Measurements from ENCODE around the gene MRPL58.

The MRPL58 gene

DNA sequence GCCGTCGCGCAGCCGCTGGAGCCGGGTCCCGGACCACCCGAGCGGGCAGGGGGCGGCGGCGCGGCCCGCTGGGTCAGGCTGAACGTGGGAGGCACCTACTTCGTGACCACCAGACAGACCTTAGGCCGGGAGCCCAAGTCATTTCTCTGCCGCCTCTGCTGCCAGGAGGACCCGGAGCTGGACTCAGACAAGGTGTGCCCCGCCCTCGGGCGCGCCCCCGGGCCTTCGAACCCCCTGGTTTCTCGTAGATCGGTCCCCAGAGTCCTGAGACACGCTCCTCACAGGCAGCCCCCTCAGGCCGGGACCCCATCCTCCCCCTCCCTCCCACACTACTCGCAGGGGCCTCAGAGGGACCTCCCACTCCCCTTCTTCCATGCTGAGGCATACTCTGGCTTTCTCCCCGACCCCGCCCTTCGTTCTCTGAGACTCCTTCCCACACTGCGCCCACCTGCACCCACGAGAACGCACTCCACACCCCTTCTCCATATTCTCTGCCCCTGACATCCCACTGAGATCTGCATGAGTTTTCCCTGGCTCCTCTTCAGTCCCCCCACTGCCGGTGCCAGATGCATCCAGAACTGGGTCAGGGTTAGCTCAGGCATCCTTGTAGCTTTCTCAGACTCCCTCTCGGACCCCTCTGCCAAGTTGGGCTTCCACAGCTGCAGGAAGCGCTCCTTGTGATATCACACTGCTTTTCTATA is 35.1 kb downstream of the MRPL58 start:
- DNase-seq (ENCODE audit: low read depth): no peak

GRCh38 chr17:75048249-75048878 is 35.9 kb downstream of the MRPL58 start:
- no peak for DNase-seq (ENCODE audit: low read depth)

DNA sequence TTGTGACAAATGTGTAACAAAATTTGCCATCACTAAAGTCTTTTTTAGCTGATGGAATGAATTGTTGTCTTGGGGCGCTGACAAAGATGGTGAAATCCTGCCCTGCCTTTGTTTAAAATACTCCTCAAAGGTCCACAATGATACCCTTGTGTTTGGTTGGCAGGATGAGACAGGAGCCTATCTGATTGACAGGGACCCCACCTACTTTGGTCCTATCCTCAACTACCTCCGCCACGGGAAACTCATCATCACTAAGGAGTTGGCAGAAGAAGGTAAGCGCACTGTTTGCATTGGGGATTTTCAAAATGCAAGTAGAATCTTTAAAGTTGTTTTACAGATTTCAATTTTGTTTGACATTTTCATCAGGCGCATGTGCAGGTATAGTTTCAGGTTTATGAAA is 36.6 kb downstream of the MRPL58 start:
- DNase-seq (ENCODE audit: low read depth): no peak

- DNase-seq (ENCODE audit: low read depth): no peak
Observed at GRCh38 chr17:75049706-75050105, 37.2 kb downstream of the MRPL58 start.

GRCh38 chr17:75051941-75052340 is 39.5 kb downstream of the MRPL58 start:
- no peak for DNase-seq (ENCODE audit: low read depth)

DNA sequence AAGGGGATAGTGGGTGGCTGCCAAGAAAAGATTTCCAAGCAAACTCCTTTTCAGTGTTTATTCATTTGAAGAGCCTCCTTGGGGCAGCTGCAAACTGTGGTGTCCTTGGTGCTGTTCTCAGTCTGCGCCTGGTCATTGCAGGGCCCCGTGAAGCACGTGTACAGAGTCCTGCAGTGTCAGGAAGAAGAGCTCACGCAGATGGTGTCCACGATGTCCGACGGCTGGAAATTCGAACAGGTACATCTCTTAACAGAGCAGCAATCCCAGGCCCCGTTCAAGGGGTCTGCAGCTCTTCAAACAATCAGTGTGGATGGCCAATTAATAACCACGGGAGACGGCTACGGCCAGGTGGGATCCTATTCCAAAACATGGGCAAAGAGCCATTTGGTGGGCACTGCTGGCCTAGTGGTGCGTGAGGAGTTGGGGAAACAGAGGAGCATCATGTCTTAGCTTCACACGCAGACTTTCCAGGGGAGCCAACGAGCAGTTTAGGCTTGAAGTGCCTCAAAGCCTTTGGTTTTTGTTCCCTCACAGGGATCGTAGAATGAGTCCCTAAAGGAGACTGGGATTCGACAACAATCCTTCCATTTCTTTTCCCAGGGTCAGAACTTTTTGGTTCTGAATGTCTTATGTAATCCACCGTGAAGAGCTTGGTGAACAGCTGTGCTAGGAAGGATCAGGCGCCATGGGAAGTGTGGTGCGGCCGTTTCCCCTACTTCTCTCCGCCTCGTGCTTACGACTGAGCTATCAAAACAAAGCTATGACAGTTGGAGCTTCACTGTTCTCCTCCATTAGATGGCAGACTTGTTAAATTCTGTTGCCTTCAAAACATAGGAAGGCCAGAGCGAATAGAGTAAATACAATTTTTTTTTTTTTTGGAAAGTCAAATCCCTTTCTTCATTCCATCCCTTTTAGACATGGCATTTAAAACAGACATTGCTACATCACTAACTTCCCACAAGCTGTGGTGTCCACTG is 47.2 kb downstream of the MRPL58 start:
- no peak for DNase-seq (ENCODE audit: low read depth)

GRCh38 chr17:75060434-75061054 is 48.1 kb downstream of the MRPL58 start:
- DNase-seq (ENCODE audit: low read depth): no peak

- DNase-seq (ENCODE audit: low read depth): no peak
Observed at GRCh38 chr17:75061055-75061438, 48.6 kb downstream of the MRPL58 start.

DNA sequence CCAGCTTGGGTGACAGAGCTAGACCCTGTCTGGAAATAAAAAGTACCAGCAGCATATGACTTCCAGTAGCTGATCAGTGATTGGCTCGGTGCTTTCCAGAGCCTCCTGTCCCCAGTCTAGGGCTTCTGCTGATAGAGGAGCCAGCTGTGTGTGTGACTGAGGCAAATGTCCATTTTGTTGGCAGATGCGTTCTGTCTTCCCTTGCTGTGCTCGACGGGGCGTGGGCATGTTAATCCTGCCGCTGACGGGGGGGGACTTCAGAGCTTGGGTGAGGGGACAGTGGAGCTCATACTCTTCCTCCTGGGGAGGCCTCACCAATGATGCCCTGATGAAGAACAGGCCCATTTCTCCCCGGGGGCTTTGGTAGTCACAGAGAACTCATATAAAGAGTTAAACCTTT is 49.1 kb downstream of the MRPL58 start:
- no peak for DNase-seq (ENCODE audit: low read depth)

- no peak for DNase-seq (ENCODE audit: low read depth)
Observed at GRCh38 chr17:75063201-75063600, 50.7 kb downstream of the MRPL58 start.

DNA sequence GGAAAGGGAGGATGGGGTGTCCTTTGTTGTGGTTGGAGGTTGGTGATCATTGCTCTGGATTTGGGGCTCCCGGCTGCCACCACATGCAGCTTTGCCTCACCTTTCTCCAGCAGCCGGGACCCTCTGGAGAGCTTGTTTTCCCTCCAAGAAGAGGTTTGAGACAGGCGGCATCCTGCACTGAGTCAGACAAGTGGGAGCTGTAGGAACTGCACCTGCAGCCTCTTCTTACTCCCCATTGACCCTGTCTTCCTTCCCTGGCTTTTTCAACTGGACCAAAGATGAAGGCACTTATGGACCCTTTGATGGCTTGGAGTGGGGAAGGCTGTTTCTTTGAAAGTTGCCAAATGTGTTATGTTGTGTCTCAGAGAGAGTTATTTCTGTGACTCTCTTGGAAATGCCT is 51.2 kb downstream of the MRPL58 start:
- DNase-seq (ENCODE audit: low read depth): no peak

- DNase-seq (ENCODE audit: low read depth): no peak
Observed at GRCh38 chr17:75064040-75064439, 51.6 kb downstream of the MRPL58 start.

DNA sequence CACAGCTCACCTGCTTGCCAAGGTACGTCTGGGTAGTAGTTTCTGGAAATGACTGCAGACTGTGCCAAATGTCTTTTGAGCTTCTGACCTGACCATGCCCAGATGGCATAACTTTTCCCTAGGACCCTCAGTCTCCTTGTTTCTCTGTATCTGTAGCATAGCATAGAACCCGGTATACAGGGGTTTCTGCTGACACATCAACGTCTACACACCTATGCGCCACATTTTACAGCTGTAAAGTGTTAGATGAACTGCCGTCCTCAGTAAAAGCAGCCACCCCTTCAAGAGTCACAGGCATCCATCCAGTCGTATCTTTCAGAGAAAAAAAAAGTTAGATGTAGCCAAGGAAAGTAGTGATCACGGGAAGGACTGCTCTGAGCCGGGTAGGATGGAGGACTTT is 52.0 kb downstream of the MRPL58 start:
- DNase-seq (ENCODE audit: low read depth): no peak

- DNase-seq (ENCODE audit: low read depth): no peak
Observed at GRCh38 chr17:75064867-75065561, 52.5 kb downstream of the MRPL58 start.

- DNase-seq (ENCODE audit: low read depth): no peak
Observed at GRCh38 chr17:75065562-75066151, 53.2 kb downstream of the MRPL58 start.

GRCh38 chr17:75067856-75068255 is 55.4 kb downstream of the MRPL58 start:
- DNase-seq (ENCODE audit: low read depth): no peak

DNA sequence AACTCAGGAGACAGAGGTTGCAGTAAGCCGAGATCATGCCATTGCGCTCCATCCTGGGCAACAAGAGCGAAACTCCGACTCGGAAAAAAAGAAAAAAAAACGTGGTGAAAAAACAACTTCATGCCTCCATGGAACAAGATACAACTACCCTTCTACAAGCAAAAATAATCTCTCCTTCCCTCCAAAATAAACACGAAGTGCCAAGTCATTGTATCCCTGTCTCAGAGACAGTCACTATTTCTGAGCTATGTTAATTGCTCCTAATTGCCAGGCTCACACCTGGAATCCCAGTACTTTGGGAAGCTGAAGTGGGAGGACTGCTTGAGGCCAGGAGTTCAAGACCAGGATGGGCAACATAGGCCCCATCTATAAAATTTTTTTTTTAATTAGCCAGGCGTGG is 56.3 kb downstream of the MRPL58 start:
- no peak for DNase-seq (ENCODE audit: low read depth)

GRCh38 chr17:75069783-75070182 is 57.3 kb downstream of the MRPL58 start:
- no peak for DNase-seq (ENCODE audit: low read depth)

Data from activated T-cell treated with anti-CD3 and anti-CD28 coated beads for 24 hours (primary cell).